Thyroid gland (tissue), 4 donors: ENCODE results near the gene NLK. TPM values are rescaled to one million over a fixed set of nuclear protein-coding genes. Genes with fewer than 3 reads are reported as not detected.

ENCODE experiments used
- DNase-seq, 2 donors: peaks; one replicate each; pipeline ENCODE4 v3.0.0-alpha.2; 2019
- H3K27ac ChIP-seq, 3 donors: fragments of 200-600 bp; sonication (generic); 1 replicate in 2 of 3; 2 replicates in 1 of 3; pipeline ENCODE4 v1.5.1; 2016 to 2019; ENCODE audit warnings: mild to moderate bottlenecking in 1 of 3, moderate library complexity in 1 of 3
- H3K27me3 ChIP-seq: fragments of 200-600 bp; sonication (generic); one replicate; pipeline ENCODE4 v1.5.1; 2019
- H3K36me3 ChIP-seq, 2 donors: fragments of 200-600 bp; sonication (generic); one replicate each; pipeline ENCODE4 v1.5.1; 2016 to 2019
- H3K4me1 ChIP-seq, 2 donors: fragments of 200-600 bp; sonication (generic); one replicate each; pipeline ENCODE4 v1.5.1; 2017 to 2019
- H3K4me3 ChIP-seq, 3 donors: fragments of 200-600 bp; sonication (generic); replicated peaks in 1 of 3; 1 replicate in 2 of 3; 2 replicates in 1 of 3; pipeline ENCODE4 v1.5.1; 2016; ENCODE audit warnings: mild to moderate bottlenecking in 1 of 3
- H3K9me3 ChIP-seq: fragments of 200-600 bp; sonication (generic); one replicate; pipeline ENCODE4 v1.5.1; 2017
- CTCF ChIP-seq, 6 experiments: fragments of 200-600 bp in 3 of 6; fragments of 450-650 bp in 3 of 6; sonication (generic) in 3 of 6; IDR thresholded peaks; one replicate each; pipeline ENCODE4 v1.5.1; 2016 to 2019; ENCODE audit warnings: antibody characterized with exemption in 6 of 6, mild to moderate bottlenecking in 2 of 6, inconsistent platforms in 1 of 6, moderate library complexity in 1 of 6
- POLR2A ChIP-seq, 2 donors: fragments of 450-650 bp; IDR thresholded peaks; one replicate each; pipeline ENCODE4 v1.6.1; 2017; ENCODE audit warnings: antibody characterized with exemption in 2 of 2, mild to moderate bottlenecking in 2 of 2, moderate library complexity in 1 of 2
- WGBS, 2 donors: methylation state at CpG; one replicate each; pipeline ENCODE4 v1.1.5; 2017; 5-methylcytosine and 5-hydroxymethylcytosine counted together
- intact Hi-C: fragments of 100-400 bp; cut with DNase I; formaldehyde crosslinking; loops from one replicate; pipeline ENCODE4 v1.15.1; 2023
- total RNA-seq, 4 donors: library from RNA; depleted of rRNA; stranded (reverse); fragments of >200 nt; gene quantifications; one replicate each; pipeline ENCODE4 v1.2.3, GENCODE V29; 2016

The NLK gene
- total RNA-seq, 4 donors from 2014 or later: 37.7 to 54.2 (median 46.0) TPM

- intact Hi-C loops: no loop called here
- H3K4me1 ChIP-seq: peaks cover 17 to 21% of the 10 kb centered on the region in 2 donors
- no peak overlapping the region for H3K4me3 ChIP-seq
- DNase-seq: no peak
- no peaks in the 10 kb centered on the region for H3K9me3 ChIP-seq
- H3K27me3 ChIP-seq: no peaks in the 10 kb centered on the region
- no peak overlapping the region for H3K27ac ChIP-seq
- TF ChIP-seq POLR2A (IDR thresholded peaks at IDR 0.05) (no peak), CTCF (IDR thresholded peaks at IDR 0.05) (no peak)
- no peaks in the 10 kb centered on the region for H3K36me3 ChIP-seq
Observed at GRCh38 chr17:28117304-28117703, 74.8 kb downstream of the NLK start.

- Histone ChIP-seq H3K27me3 (no peaks in the 10 kb centered on the region), H3K4me3 (no peak overlapping the region), H3K27ac (no peak overlapping the region), H3K4me1 (peaks cover 10 to 13% of the 10 kb centered on the region in 2 donors), H3K9me3 (no peaks in the 10 kb centered on the region), H3K36me3 (peaks cover 0 to 3% of the 10 kb centered on the region in 2 donors)
- WGBS, 2 donors: 64 to 76% methylated on average over 1 of the region's 1 CpG
- intact Hi-C loops: no loop called here
- no peak for TF ChIP-seq CTCF (IDR thresholded peaks at IDR 0.05)
- TF ChIP-seq POLR2A (IDR thresholded peaks at IDR 0.05): no peak
- no peak for DNase-seq
Observed at GRCh38 chr17:28118362-28118761, 75.9 kb downstream of the NLK start.

- H3K27me3 ChIP-seq: no peaks in the 10 kb centered on the region
- H3K36me3 ChIP-seq: peaks cover 0 to 3% of the 10 kb centered on the region in 2 donors
- no peak overlapping the region for H3K27ac ChIP-seq
- H3K4me3 ChIP-seq: no peak overlapping the region
- intact Hi-C loops: no loop called here
- no peaks in the 10 kb centered on the region for H3K9me3 ChIP-seq
- 93 to 94% methylated on average over 2 of the region's 2 CpGs for WGBS, 2 donors
- no peak for DNase-seq
- H3K4me1 ChIP-seq: peaks cover 9 to 11% of the 10 kb centered on the region in 2 donors
- no peak for TF ChIP-seq POLR2A (IDR thresholded peaks at IDR 0.05)
- TF ChIP-seq CTCF (IDR thresholded peaks at IDR 0.05): no peak
Observed at GRCh38 chr17:28119046-28119445, 76.6 kb downstream of the NLK start.

- TF ChIP-seq CTCF (IDR thresholded peaks at IDR 0.05) (no peak), POLR2A (IDR thresholded peaks at IDR 0.05) (no peak)
- intact Hi-C loops: no loop called here
- H3K4me1 ChIP-seq: peaks cover 9 to 11% of the 10 kb centered on the region in 2 donors
- H3K27ac ChIP-seq: no peak overlapping the region
- H3K36me3 ChIP-seq: peaks cover 0 to 3% of the 10 kb centered on the region in 2 donors
- no peak overlapping the region for H3K4me3 ChIP-seq
- no peak for DNase-seq
- no peaks in the 10 kb centered on the region for H3K9me3 ChIP-seq
- WGBS, 2 donors: 96 to 97% methylated on average over 2 of the region's 2 CpGs
- H3K27me3 ChIP-seq: no peaks in the 10 kb centered on the region
Observed at GRCh38 chr17:28119560-28119959, 77.1 kb downstream of the NLK start.

GRCh38 chr17:28120766-28121165 lies 78.3 kb downstream of the NLK start:
- intact Hi-C loops: no loop called here
- 92 to 94% methylated on average over 1 of the region's 1 CpG for WGBS, 2 donors
- TF ChIP-seq CTCF (IDR thresholded peaks at IDR 0.05) (no peak), POLR2A (IDR thresholded peaks at IDR 0.05) (no peak)

More at GRCh38 chr17:28120766-28121165, 78.3 kb downstream of the NLK start:
- H3K27ac ChIP-seq: no peak overlapping the region
- no peaks in the 10 kb centered on the region for H3K9me3 ChIP-seq
- no peaks in the 10 kb centered on the region for H3K27me3 ChIP-seq
- DNase-seq: no peak
- no peak overlapping the region for H3K4me3 ChIP-seq
- peaks cover 0 to 3% of the 10 kb centered on the region in 2 donors for H3K36me3 ChIP-seq
- peaks cover 9 to 11% of the 10 kb centered on the region in 2 donors for H3K4me1 ChIP-seq
